ES-I3 (cell line): ENCODE results near the gene ANO7.

ENCODE experiments used
- H3K36me3 ChIP-seq: 2 replicates; pipeline ENCODE4 v1.6.1; 2013; ENCODE audit warnings: mild to moderate bottlenecking, low read length, control low read depth, moderate library complexity; ENCODE audit not compliant: insufficient read depth
- H3K4me1 ChIP-seq: 2 replicates; pipeline ENCODE4 v1.6.1; 2013; ENCODE audit warnings: mild to moderate bottlenecking, control low read depth, low read length; ENCODE audit not compliant: insufficient read depth
- H3K9ac ChIP-seq: 2 replicates; pipeline ENCODE4 v1.6.1; 2013; ENCODE audit warnings: low read depth, mild to moderate bottlenecking, low read length, moderate library complexity
- H3K9me3 ChIP-seq: 2 replicates; pipeline ENCODE4 v1.6.1; 2013; ENCODE audit warnings: mild to moderate bottlenecking, low read length, moderate library complexity; ENCODE audit not compliant: control insufficient read depth, insufficient read depth

Gene ANO7

GRCh38 chr2:241240320-241241004 is 52.0 kb downstream of the ANO7 start:
- Histone ChIP-seq H3K9ac (no peak overlapping the region), H3K36me3 (peaks cover 27% of the 10 kb centered on the region), H3K9me3 (no peaks in the 10 kb centered on the region), H3K4me1 (no peaks in the 10 kb centered on the region)

- H3K36me3 ChIP-seq, result peaks cover 31% of the 10 kb centered on the region
- H3K9ac ChIP-seq, result no peak overlapping the region
- H3K4me1 ChIP-seq, result no peaks in the 10 kb centered on the region
- no peaks in the 10 kb centered on the region for H3K9me3 ChIP-seq
These were observed 53.2 kb downstream of the ANO7 start for GRCh38 chr2:241241669-241242068.

- Histone ChIP-seq H3K9me3 (no peaks in the 10 kb centered on the region), H3K9ac (no peak overlapping the region), H3K4me1 (no peaks in the 10 kb centered on the region), H3K36me3 (peaks cover 35% of the 10 kb centered on the region)
These were observed 53.8 kb downstream of the ANO7 start for GRCh38 chr2:241242306-241242705.

GRCh38 chr2:241244368-241244767 is 55.9 kb downstream of the ANO7 start:
- H3K9me3 ChIP-seq, result no peaks in the 10 kb centered on the region
- peaks cover 52% of the 10 kb centered on the region for H3K36me3 ChIP-seq
- no peaks in the 10 kb centered on the region for H3K4me1 ChIP-seq
- H3K9ac ChIP-seq, result no peak overlapping the region

GRCh38 chr2:241248289-241248688 is 59.8 kb downstream of the ANO7 start:
- Histone ChIP-seq H3K36me3 (peaks cover 59% of the 10 kb centered on the region), H3K4me1 (no peaks in the 10 kb centered on the region), H3K9me3 (no peaks in the 10 kb centered on the region), H3K9ac (no peak overlapping the region)

- H3K4me1 ChIP-seq, result no peaks in the 10 kb centered on the region
- H3K36me3 ChIP-seq, result peaks cover 59% of the 10 kb centered on the region
- H3K9ac ChIP-seq, result no peak overlapping the region
- no peaks in the 10 kb centered on the region for H3K9me3 ChIP-seq
These were observed 60.4 kb downstream of the ANO7 start for GRCh38 chr2:241248897-241249296.

GRCh38 chr2:241249654-241250053 is 61.2 kb downstream of the ANO7 start:
- Histone ChIP-seq H3K9ac (no peak overlapping the region), H3K9me3 (no peaks in the 10 kb centered on the region), H3K36me3 (peaks cover 57% of the 10 kb centered on the region), H3K4me1 (no peaks in the 10 kb centered on the region)

- H3K9me3 ChIP-seq, result no peaks in the 10 kb centered on the region
- peaks cover 68% of the 10 kb centered on the region for H3K36me3 ChIP-seq
- no peaks in the 10 kb centered on the region for H3K4me1 ChIP-seq
- H3K9ac ChIP-seq, result no peak overlapping the region
These were observed 64.5 kb downstream of the ANO7 start for GRCh38 chr2:241252778-241253475.

GRCh38 chr2:241254904-241255351 is 66.5 kb downstream of the ANO7 start:
- H3K9me3 ChIP-seq, result no peaks in the 10 kb centered on the region
- H3K4me1 ChIP-seq, result no peaks in the 10 kb centered on the region
- no peak overlapping the region for H3K9ac ChIP-seq
- peaks cover 51% of the 10 kb centered on the region for H3K36me3 ChIP-seq

- Histone ChIP-seq H3K4me1 (no peaks in the 10 kb centered on the region), H3K36me3 (peaks cover 51% of the 10 kb centered on the region), H3K9me3 (no peaks in the 10 kb centered on the region), H3K9ac (no peak overlapping the region)
These were observed 67.2 kb downstream of the ANO7 start for GRCh38 chr2:241255542-241256167.

GRCh38 chr2:241256168-241256545 is 67.7 kb downstream of the ANO7 start:
- Histone ChIP-seq H3K9me3 (no peaks in the 10 kb centered on the region), H3K4me1 (no peaks in the 10 kb centered on the region), H3K36me3 (peaks cover 49% of the 10 kb centered on the region), H3K9ac (no peak overlapping the region)

- Histone ChIP-seq H3K4me1 (no peaks in the 10 kb centered on the region), H3K9me3 (no peaks in the 10 kb centered on the region), H3K36me3 (peaks cover 52% of the 10 kb centered on the region), H3K9ac (no peak overlapping the region)
These were observed 69.0 kb downstream of the ANO7 start for GRCh38 chr2:241257419-241258032.

GRCh38 chr2:241258505-241259280 is 70.2 kb downstream of the ANO7 start:
- H3K36me3 ChIP-seq, result peaks cover 54% of the 10 kb centered on the region
- no peak overlapping the region for H3K9ac ChIP-seq

GRCh38 chr2:241260911-241261310 is 72.4 kb downstream of the ANO7 start:
- no peak overlapping the region for H3K9ac ChIP-seq
- no peaks in the 10 kb centered on the region for H3K4me1 ChIP-seq
- H3K36me3 ChIP-seq, result peaks cover 49% of the 10 kb centered on the region
- no peaks in the 10 kb centered on the region for H3K9me3 ChIP-seq

More at GRCh38 chr2:241258505-241259280, 70.2 kb downstream of the ANO7 start:
- no peaks in the 10 kb centered on the region for H3K4me1 ChIP-seq
- no peaks in the 10 kb centered on the region for H3K9me3 ChIP-seq
